ENCODE results near the gene SV2C.

GRCh38 chr5:76225336-76225735, 142.2 kb downstream of the SV2C start:
- TF ChIP-seq CTCF (IDR thresholded peaks at IDR 0.05) = no peak
- TF ChIP-seq EZH2 (IDR thresholded peaks at IDR 0.05) = no peak
